NB4 (cell line): ENCODE data around the gene RAP1GAP.

Source experiments
- DNase-seq: peaks from one replicate; pipeline ENCODE4 v3.0.0; 2010; ENCODE audit warnings: low read depth
- H3K4me3 ChIP-seq: one replicate; pipeline ENCODE4 v1.5.1; 2011; ENCODE audit warnings: mild to moderate bottlenecking, low read depth, low read length, moderate library complexity
- MYC ChIP-seq: IDR thresholded peaks from 2 replicates; pipeline ENCODE4 v1.6.1; 2011; ENCODE audit warnings: low read depth, low read length
- POLR2A ChIP-seq: IDR thresholded peaks from 2 replicates; pipeline ENCODE4 v1.6.1; 2011; ENCODE audit warnings: mild to moderate bottlenecking; ENCODE audit not compliant: insufficient read length; ENCODE audit errors: extremely low read depth
- TF ChIP-seq, protein P1 (sequence below): IDR thresholded peaks from 2 replicates; pipeline ENCODE4 v1.6.1; 2011; ENCODE audit warnings: low read depth, low read length
- TF ChIP-seq, protein P2 (sequence below): IDR thresholded peaks from one replicate; pipeline ENCODE4 v1.5.1; 2012; ENCODE audit warnings: low read depth, low read length

Gene RAP1GAP

DNA sequence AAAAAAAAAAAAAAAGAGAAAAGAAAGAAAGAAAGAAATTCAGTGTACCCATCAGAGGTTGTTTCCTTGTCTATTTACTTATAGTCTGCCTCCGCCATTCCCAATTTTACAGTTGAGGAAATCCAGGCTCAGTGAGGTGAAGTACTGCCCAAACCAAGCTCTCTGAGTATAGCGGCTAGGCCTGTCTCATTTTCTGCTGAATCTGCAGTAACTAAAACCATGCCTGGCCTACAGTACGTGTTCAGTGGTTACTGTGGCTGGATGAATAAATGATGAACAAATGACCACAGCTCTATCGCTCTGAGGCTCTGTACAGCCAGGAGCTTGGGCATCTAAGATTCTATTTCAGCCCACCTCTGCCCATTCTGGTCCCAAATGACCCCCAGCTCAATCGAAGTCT lies 24.3 kb downstream of the RAP1GAP start:
- no peak for DNase-seq
- no peak overlapping the region for H3K4me3 ChIP-seq
- TF ChIP-seq MYC: no peak
- TF ChIP-seq, protein P1, sequence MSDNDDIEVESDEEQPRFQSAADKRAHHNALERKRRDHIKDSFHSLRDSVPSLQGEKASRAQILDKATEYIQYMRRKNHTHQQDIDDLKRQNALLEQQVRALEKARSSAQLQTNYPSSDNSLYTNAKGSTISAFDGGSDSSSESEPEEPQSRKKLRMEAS: no peak
- TF ChIP-seq, protein P2, sequence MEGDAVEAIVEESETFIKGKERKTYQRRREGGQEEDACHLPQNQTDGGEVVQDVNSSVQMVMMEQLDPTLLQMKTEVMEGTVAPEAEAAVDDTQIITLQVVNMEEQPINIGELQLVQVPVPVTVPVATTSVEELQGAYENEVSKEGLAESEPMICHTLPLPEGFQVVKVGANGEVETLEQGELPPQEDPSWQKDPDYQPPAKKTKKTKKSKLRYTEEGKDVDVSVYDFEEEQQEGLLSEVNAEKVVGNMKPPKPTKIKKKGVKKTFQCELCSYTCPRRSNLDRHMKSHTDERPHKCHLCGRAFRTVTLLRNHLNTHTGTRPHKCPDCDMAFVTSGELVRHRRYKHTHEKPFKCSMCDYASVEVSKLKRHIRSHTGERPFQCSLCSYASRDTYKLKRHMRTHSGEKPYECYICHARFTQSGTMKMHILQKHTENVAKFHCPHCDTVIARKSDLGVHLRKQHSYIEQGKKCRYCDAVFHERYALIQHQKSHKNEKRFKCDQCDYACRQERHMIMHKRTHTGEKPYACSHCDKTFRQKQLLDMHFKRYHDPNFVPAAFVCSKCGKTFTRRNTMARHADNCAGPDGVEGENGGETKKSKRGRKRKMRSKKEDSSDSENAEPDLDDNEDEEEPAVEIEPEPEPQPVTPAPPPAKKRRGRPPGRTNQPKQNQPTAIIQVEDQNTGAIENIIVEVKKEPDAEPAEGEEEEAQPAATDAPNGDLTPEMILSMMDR: no peak
- TF ChIP-seq POLR2A: no peak

DNA sequence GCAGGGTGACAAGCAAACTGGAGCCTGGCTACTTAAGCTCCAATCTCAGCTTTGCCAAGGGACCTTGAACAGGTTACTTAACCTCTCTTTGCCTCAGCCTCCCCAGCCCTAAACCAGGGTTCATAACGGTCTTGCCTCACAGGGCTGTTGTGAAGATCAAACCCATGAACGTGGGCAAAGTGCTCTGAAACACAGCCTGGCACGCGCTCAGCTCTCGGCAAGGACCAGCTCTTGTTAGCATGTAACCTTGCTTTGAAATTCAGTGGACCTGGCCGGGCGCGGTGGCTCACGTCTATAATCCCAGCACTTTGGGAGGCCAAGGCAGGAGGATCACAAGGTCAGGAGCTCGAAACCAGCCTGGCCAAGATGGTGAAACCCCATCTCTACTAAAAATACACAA lies 24.8 kb downstream of the RAP1GAP start:
- TF ChIP-seq POLR2A (no peak), MYC (no peak)
- TF ChIP-seq, protein P1: no peak
- TF ChIP-seq, protein P2: no peak
- no peak overlapping the region for H3K4me3 ChIP-seq
- DNase-seq: no peak

DNA sequence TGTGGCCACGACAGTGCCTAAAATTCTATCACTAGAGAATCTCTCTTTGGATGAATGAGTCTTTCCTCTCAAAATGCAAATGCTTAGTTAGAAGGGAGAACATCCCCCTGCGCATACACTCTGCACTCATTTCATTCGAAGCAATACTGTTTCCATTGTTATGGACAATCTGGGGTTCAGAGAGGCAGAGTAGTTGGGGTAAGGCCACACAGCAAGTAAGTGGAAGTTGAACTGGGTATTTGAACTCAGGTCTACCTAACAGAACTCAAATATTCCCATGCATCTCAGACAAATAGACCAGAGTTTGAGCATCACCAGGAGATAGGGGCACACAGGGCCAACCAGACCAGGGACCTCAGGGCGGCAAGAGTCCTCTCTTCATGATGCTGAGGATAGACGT lies 25.5 kb downstream of the RAP1GAP start:
- TF ChIP-seq POLR2A (no peak), MYC (no peak)
- TF ChIP-seq, protein P2: no peak
- TF ChIP-seq, protein P1: no peak
- DNase-seq: no peak
- no peak overlapping the region for H3K4me3 ChIP-seq

DNA sequence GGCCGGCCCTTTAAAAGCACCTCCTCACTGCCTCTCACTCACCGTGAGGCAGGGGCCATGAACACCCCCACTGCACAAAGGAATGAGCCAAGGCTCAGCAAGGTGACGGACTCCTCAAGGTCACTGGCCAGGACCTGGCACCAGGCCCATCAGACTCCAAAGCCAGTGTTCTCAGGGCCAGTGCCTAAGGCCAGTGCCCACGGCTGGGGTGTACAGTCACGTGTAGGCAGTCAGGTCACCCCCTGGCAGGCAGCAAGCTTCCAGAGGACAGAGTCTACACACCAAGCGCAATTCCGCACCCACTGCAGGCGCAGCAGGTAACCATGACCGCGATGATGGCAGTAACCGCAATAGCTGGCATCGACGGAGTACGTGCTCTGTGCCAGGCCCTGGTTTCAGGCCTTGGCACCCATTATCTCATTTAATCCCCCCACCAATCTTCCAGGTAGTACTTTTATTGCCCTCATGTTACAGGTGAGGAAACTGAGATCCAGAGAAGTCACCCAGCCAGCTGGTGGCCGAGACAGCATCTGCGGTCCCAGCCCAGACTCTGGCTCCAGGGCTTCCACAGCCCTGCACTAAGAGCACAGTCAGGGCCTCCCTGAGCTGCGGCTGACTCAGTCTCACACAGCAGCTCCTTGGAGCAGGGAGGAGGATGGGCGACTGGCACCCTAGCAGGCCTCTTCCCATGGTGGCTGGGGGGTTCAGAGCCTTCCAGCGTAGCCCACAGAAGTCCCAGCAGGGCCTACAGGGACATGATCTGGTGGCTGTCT lies 27.0 kb downstream of the RAP1GAP start:
- no peak for DNase-seq
- no peak overlapping the region for H3K4me3 ChIP-seq
- TF ChIP-seq POLR2A: no peak
- TF ChIP-seq, protein P1: no peak
- TF ChIP-seq, protein P2: no peak
- no peak for TF ChIP-seq MYC

DNA sequence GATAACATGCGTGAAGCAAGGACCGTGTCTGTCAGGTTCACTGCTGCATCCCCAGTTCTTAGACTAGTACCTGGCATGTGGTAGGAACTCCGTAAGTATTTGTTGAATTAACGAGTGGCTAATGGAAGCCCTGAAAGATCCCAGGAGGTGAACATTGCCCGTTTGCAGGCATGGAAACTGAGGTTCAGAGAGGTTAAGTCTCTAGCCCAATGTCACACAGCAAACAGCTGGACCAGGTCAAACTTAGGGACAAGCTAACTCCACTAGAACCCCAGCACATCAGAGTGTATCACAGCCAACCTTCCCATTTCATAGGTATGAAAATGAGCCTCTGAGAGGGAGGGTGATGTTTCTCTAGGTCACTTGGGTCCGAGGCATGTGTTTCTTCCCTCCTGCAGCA lies 27.6 kb downstream of the RAP1GAP start:
- no peak for TF ChIP-seq POLR2A
- TF ChIP-seq MYC: no peak
- TF ChIP-seq, protein P1: no peak
- TF ChIP-seq, protein P2: no peak

More for the DNA sequence above, 27.6 kb downstream of the RAP1GAP start:
- no peak for DNase-seq
- no peak overlapping the region for H3K4me3 ChIP-seq
